HepG2 (cell line): ENCODE measurements around the gene AMN. TPM values are rescaled to one million over a fixed set of nuclear protein-coding genes. Genes with fewer than 3 reads are reported as not detected.
A peak's percentile ranks its signal among the peaks of the same experiment; 100 is the strongest.

Experiments
- ATAC-seq: fragments of 200-7000 bp; cut with Tn5 transposase; 3 replicates; pipeline ENCODE4 v1.9.1; 2020; ENCODE audit warnings: mild to moderate bottlenecking, moderate library complexity
- BruUV-seq: library from RNA; stranded (reverse); fragments of 400-500 nt; replicated peaks from 2 replicates; lab custom pipeline; 2021; lab: Mats Ljungman, UMichigan
- CTCF ChIA-PET: fragments of 300-600 bp; formaldehyde crosslinking; extraction: SDS; loops from one replicate; lab custom pipeline; 2021; ENCODE audit warnings: low total read pairs, inconsistent platforms, low intra/inter-chr PET ratio; lab: Yijun Ruan, JAX
- POLR2A ChIA-PET: fragments of 350-600 bp; sonication (Branson Sonifier 250); formaldehyde crosslinking; loops from one replicate; lab custom pipeline; 2020; ENCODE audit warnings: antibody characterized with exemption, inconsistent platforms; lab: Yijun Ruan, JAX
- DNase-seq: peaks from one replicate; pipeline ENCODE4 v3.0.0-alpha.2; 2015; ENCODE audit warnings: low spot score
- FAIRE-seq: peaks from 3 replicates; lab custom pipeline; 2011; peaks lifted over from hg19 to GRCh38; lab: Jason Lieb, UNC
- H2AFZ ChIP-seq: one replicate; pipeline ENCODE4 v1.6.1; 2011; ENCODE audit warnings: low read length, inconsistent platforms
- H3K27ac ChIP-seq: fragments of 300-600 bp; 3 replicates; pipeline ENCODE4 v1.8.0; 2011; ENCODE audit warnings: mixed run types, mild to moderate bottlenecking, mixed read lengths, low read length, inconsistent platforms; ENCODE audit not compliant: insufficient read depth; ENCODE audit errors: extremely low read length
- H3K27me3 ChIP-seq, 2 experiments: fragments of 200-600 bp in 1 of 2; 2 replicates in 1 of 2; 3 replicates in 1 of 2; pipeline versions ENCODE4 v1.6.0 to v1.8.0; 2011; ENCODE audit warnings: low read length in 2 of 2, mild to moderate bottlenecking in 2 of 2, moderate library complexity in 2 of 2, inconsistent platforms in 1 of 2; ENCODE audit not compliant: insufficient read depth in 2 of 2, control insufficient read depth in 1 of 2
- H3K36me3 ChIP-seq, 2 experiments: fragments of 200-600 bp in 1 of 2; replicated peaks in 1 of 2; 2 replicates in 1 of 2; 3 replicates in 1 of 2; pipeline versions ENCODE4 v1.5.1 to v1.8.0; 2011; ENCODE audit warnings: low read length in 2 of 2, inconsistent platforms in 1 of 2; ENCODE audit not compliant: insufficient read depth in 2 of 2, control insufficient read depth in 1 of 2
- H3K4me1 ChIP-seq: 2 replicates; pipeline ENCODE4 v1.5.1; 2012; ENCODE audit warnings: low read length, inconsistent platforms; ENCODE audit not compliant: insufficient read depth
- H3K4me2 ChIP-seq: 2 replicates; pipeline ENCODE4 v1.6.0; 2011; ENCODE audit warnings: low read depth, low read length, inconsistent platforms
- H3K4me3 ChIP-seq, 3 experiments: fragments of 200-600 bp in 1 of 3; sonication (generic), shearing (Covaris generic) in 1 of 3; replicated peaks in 1 of 3; 2 replicates each; pipeline ENCODE4 v1.5.1; 2011 to 2016; ENCODE audit warnings: low read length in 3 of 3, inconsistent platforms in 2 of 3, low read depth in 2 of 3, mild to moderate bottlenecking in 2 of 3, control low read depth in 1 of 3, mixed read lengths in 1 of 3; ENCODE audit not compliant: insufficient read depth in 1 of 3
- H3K79me2 ChIP-seq: one replicate; pipeline ENCODE4 v1.6.1; 2011; ENCODE audit warnings: low read length, inconsistent platforms; ENCODE audit not compliant: insufficient read depth
- H3K9ac ChIP-seq: 2 replicates; pipeline ENCODE4 v1.6.0; 2011; ENCODE audit warnings: mild to moderate bottlenecking, low read depth, low read length, inconsistent platforms; ENCODE audit not compliant: insufficient read depth
- H3K9me3 ChIP-seq: 2 replicates; pipeline ENCODE4 v1.5.1; 2012; ENCODE audit warnings: mild to moderate bottlenecking, low read length
- H4K20me1 ChIP-seq: 2 replicates; pipeline ENCODE4 v1.6.0; 2011; ENCODE audit warnings: inconsistent platforms, mild to moderate bottlenecking, low read length, moderate library complexity; ENCODE audit not compliant: insufficient read depth
- AKAP8 ChIP-seq: sonication (generic); formaldehyde crosslinking; IDR thresholded peaks from 2 replicates; pipeline ENCODE4 v1.5.1; 2020; ENCODE audit warnings: mild to moderate bottlenecking, missing genetic modification reagents
- BHLHE40 ChIP-seq: IDR thresholded peaks from 2 replicates; pipeline ENCODE4 v1.6.1; 2011; ENCODE audit warnings: low read length, improper control_type of control experiment
- CEBPG ChIP-seq: IDR thresholded peaks from 2 replicates; pipeline ENCODE4 v1.6.1; 2016
- ERF ChIP-seq: IDR thresholded peaks from 2 replicates; pipeline ENCODE4 v1.6.1; 2018; ENCODE audit warnings: missing biosample characterization, missing genetic modification reagents
- NRL ChIP-seq: sonication (generic); formaldehyde crosslinking; IDR thresholded peaks from 2 replicates; pipeline ENCODE4 v1.5.0; 2020; ENCODE audit warnings: missing genetic modification reagents, mild to moderate bottlenecking, moderate library complexity, borderline replicate concordance
- POGZ ChIP-seq: sonication (generic); formaldehyde crosslinking; IDR thresholded peaks from 2 replicates; pipeline ENCODE4 v1.4.0; 2020; ENCODE audit warnings: mild to moderate bottlenecking, missing genetic modification reagents
- POLR2A ChIP-seq, 2 experiments: IDR thresholded peaks; 2 replicates each; pipeline ENCODE4 v1.6.1; 2011; ENCODE audit warnings: low read depth in 2 of 2, low read length in 2 of 2, mild to moderate bottlenecking in 1 of 2, moderate library complexity in 1 of 2; ENCODE audit not compliant: insufficient read depth in 1 of 2
- ZNF225 ChIP-seq: sonication (generic); formaldehyde crosslinking; IDR thresholded peaks from 2 replicates; pipeline ENCODE4 v1.4.0; 2020; ENCODE audit warnings: mild to moderate bottlenecking, missing genetic modification reagents
- WGBS: methylation state at CpG from one replicate; pipeline ENCODE4 v1.1.6; 2017; ENCODE audit warnings: low lambda C conversion rate; 5-methylcytosine and 5-hydroxymethylcytosine counted together
- in situ Hi-C: cut with HindIII; loops from 2 replicates; pipeline ENCODE4 v1.10.0; 2017; ENCODE audit warnings: low pct_unique_long_range_greater_than_20kb; ENCODE audit not compliant: extremely low pct_ligation_motif_present
- intact Hi-C: fragments of 100-400 bp; cut with micrococcal nuclease; formaldehyde crosslinking; loops from one replicate; pipeline ENCODE4 v1.10.0; 2022; ENCODE audit not compliant: unreplicated experiment
- polyA plus RNA-seq, 8 experiments: library from polyadenylated mRNA; depleted of rRNA in 3 of 8; stranded (reverse) in 7 of 8; unstranded in 1 of 8; fragments of >200 nt; fragmentation: Illumina TruSeq in 4 of 8; extraction: Trizol in 4 of 8; gene quantifications; 2 replicates each; pipeline versions ENCODE4 v1.2.1 to v1.2.3, GENCODE V29; 2011 to 2016; ENCODE audit warnings: low read depth in 4 of 8, missing spikeins in 1 of 8, mixed read lengths in 1 of 8; ENCODE audit not compliant: insufficient read depth in 1 of 8
- total RNA-seq, 5 experiments: library from RNA; depleted of rRNA; stranded (reverse); fragments of >200 nt; fragmentation: Illumina TruSeq; extraction: Trizol; gene quantifications; 2 replicates each; pipeline ENCODE4 v1.2.3, GENCODE V29; 2016; ENCODE audit warnings: low read depth in 1 of 5
- TF ChIP-seq, protein P1 (sequence below): sonication (generic); formaldehyde crosslinking; IDR thresholded peaks from 2 replicates; pipeline ENCODE4 v1.5.0; 2020; ENCODE audit warnings: mild to moderate bottlenecking, missing genetic modification reagents

AMN gene
- total and polyA plus RNA-seq, 2 of the 13 experiments (the other 11 are each of a cell fraction or from before 2014, with no cell fraction given) = 9.8 to 33.1 TPM

DNA sequence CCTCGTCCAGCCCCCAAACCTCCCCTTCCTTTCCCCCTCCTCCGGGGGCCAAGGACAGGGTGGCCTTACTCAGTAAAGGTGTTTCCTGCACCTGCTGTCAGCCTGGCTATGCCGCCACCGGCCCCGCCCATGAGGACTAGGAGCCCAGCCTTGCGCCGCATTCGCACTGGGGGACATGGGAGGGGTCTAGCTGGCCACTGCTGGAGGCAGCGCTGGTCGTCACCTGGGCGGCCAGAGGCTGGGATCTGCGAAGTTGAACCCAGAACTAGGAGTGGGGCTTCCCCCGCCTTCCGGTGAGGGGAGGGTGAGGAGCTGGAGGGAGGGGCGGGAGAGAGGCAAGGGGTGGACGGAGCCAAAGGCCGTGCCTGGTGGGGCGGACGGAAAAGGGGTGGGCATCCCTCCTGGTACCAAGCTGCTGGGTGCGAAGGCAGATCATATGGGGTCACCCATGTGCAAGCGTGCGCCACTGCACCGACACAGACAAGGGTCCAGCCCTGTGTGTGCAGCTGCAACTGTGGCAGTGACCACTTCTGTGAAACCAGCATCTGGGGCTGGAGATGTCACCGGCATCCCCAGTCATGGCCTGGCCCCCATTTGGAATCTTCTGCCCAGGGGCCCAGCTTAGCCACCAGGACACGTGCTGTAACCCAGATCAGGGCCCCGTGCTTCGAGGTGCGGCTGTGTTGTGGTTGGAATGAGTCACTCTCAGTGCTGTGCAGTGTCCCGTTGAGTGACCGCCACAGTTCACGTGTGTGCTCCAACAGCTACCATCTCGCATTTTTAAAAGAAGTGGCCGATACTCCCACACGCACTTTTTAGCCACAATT lies 8.5 kb downstream of the AMN start (continued):
- TF ChIP-seq, protein P1, sequence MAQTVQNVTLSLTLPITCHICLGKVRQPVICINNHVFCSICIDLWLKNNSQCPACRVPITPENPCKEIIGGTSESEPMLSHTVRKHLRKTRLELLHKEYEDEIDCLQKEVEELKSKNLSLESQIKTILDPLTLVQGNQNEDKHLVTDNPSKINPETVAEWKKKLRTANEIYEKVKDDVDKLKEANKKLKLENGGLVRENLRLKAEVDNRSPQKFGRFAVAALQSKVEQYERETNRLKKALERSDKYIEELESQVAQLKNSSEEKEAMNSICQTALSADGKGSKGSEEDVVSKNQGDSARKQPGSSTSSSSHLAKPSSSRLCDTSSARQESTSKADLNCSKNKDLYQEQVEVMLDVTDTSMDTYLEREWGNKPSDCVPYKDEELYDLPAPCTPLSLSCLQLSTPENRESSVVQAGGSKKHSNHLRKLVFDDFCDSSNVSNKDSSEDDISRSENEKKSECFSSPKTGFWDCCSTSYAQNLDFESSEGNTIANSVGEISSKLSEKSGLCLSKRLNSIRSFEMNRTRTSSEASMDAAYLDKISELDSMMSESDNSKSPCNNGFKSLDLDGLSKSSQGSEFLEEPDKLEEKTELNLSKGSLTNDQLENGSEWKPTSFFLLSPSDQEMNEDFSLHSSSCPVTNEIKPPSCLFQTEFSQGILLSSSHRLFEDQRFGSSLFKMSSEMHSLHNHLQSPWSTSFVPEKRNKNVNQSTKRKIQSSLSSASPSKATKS (CRISPR knock-in tag) = no peak
- TF ChIP-seq BHLHE40 = no peak
- TF ChIP-seq POGZ (CRISPR knock-in tag) = no peak
- peak in 1 of 2 experiments; percentile 24; a peak in 1 of 4 replicates for TF ChIP-seq POLR2A (IDR thresholded peaks at IDR 0.05; ENCODE audit: insufficient read depth in 1 of 2, low read depth in 2 of 2, low read length in 2 of 2)
- no peak for TF ChIP-seq ERF (CRISPR knock-in tag)
- TF ChIP-seq, all 625 proteins: peak for 4

DNA sequence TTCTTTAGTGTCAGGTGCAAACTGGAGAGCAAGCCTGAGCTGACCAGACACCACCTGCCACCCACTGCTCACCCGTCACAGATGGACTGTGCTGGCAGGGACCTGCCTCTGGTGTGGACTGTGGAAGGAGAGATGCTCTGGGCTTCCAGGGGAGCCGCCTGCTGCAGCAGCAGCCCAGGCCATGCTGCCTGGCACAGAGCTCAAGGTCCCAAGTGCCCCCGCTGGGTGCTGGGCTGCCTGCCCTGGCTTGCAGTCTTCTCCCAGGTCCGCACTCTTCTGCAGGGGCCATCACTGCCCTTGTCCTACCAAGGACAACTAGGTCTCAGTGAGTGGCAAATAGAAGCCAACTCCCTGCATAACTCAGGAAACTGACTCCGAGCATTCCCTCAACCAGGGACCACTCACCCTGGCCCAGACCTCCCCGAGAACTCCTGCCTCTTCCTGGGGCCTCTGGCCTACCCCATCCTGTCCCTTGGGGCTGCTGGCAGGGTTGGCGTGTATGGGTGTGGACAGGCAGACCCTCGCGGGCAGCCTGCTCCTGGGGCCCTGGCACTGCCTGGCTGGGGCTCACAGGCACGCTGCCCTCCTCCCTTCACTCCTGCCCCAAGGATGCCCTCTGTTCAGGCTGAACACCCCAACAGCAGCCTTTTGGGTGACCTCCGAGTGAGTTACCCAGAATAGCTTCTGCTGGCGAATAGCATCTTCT lies 9.3 kb downstream of the AMN start:
- no peak overlapping the region for H3K27ac ChIP-seq
- no peak overlapping the region for H3K4me3 ChIP-seq
- ChIA-PET CTCF (no interaction called here), POLR2A (interaction anchor here (0.6 kb wide), 1 partner anchor 961 kb away, joined by 3 read pairs; no protein-coding TSS in a partner anchor)
- no peak overlapping the region for H3K4me2 ChIP-seq
- no TSS peak for BruUV-seq
- H3K79me2 ChIP-seq = no peaks in the 10 kb centered on the region
- intact Hi-C loops (no loop called here), in situ Hi-C loops (no loop called here)
- H3K9me3 ChIP-seq = no peaks in the 10 kb centered on the region
- TF ChIP-seq NRL (CRISPR knock-in tag) = no peak
- 0 out of 2 replicates have a peak, but pooled peaks have one; percentile 12 for TF ChIP-seq AKAP8 (CRISPR knock-in tag)
- TF ChIP-seq CEBPG (CRISPR knock-in tag) = no peak
- no peak for TF ChIP-seq ZNF225 (CRISPR knock-in tag)
- peaks cover 9% of the 10 kb centered on the region; the same call in 1 of the 2 replicates for H3K4me1 ChIP-seq
- H3K9ac ChIP-seq = no peak overlapping the region
- over 99% methylated on average over 8 of the region's 12 CpGs for WGBS
- H4K20me1 ChIP-seq = no peaks in the 10 kb centered on the region
- H3K36me3 ChIP-seq = peaks cover 0 to 3% of the 10 kb centered on the region in 2 experiments; a peak in 2 of 5 replicates
- no peak overlapping the region for H2AFZ ChIP-seq
- DNase-seq (no peak), FAIRE-seq (no peak), ATAC-seq (peak; percentile 3; the same call in 1 of the 3 replicates)
- no peaks in the 10 kb centered on the region for H3K27me3 ChIP-seq
